Stimulated activated CD4-positive, alpha-beta T cell treated with anti-CD3 and anti-CD28 coated beads, Interleukin-12 subunit alpha, Interleukin-12 subunit beta, amount 100 ng/mL, for 24 hours (primary cell): ENCODE results near the gene PWWP2A.
"Not testable (repeated sequence)": the region's sequence is repeated elsewhere in the genome, so short reads cannot be mapped to it uniquely, and the experiment has no call there.

Experiments
- DNase-seq, 2 experiments: peaks; one replicate each; pipeline ENCODE4 v3.0.0-alpha.2; 2020; ENCODE audit warnings: low read depth in 2 of 2

The PWWP2A gene

GRCh38 chr5:160076997-160077396 lies 42.3 kb downstream of the PWWP2A start:
- no peak for DNase-seq

- DNase-seq: no peak
Observed at GRCh38 chr5:160075073-160075472, 44.2 kb downstream of the PWWP2A start.

GRCh38 chr5:160071916-160072315 lies 47.3 kb downstream of the PWWP2A start:
- DNase-seq: no peak

- no peak for DNase-seq
Observed at GRCh38 chr5:160071516-160071915, 47.7 kb downstream of the PWWP2A start.

GRCh38 chr5:160069120-160069519 lies 50.1 kb downstream of the PWWP2A start:
- DNase-seq: not testable (repeated sequence)

- no peak for DNase-seq
Observed at GRCh38 chr5:160064995-160065614, 54.1 kb downstream of the PWWP2A start.

GRCh38 chr5:160064417-160064810 lies 54.8 kb downstream of the PWWP2A start:
- no peak for DNase-seq

GRCh38 chr5:160061770-160062169 lies 57.5 kb downstream of the PWWP2A start:
- no peak for DNase-seq

- DNase-seq: no peak
Observed at GRCh38 chr5:160060001-160060400, 59.2 kb downstream of the PWWP2A start.

- DNase-seq: no peak
Observed at GRCh38 chr5:160057256-160057655, 62.0 kb downstream of the PWWP2A start.

GRCh38 chr5:160054831-160055230 lies 64.4 kb downstream of the PWWP2A start:
- no peak for DNase-seq

- no peak for DNase-seq
Observed at GRCh38 chr5:160054047-160054446, 65.2 kb downstream of the PWWP2A start.

- DNase-seq: no peak
Observed at GRCh38 chr5:160049099-160049498, 70.2 kb downstream of the PWWP2A start.

- no peak for DNase-seq
Observed at GRCh38 chr5:160048131-160048530, 71.1 kb downstream of the PWWP2A start.

GRCh38 chr5:160047423-160047822 lies 71.8 kb downstream of the PWWP2A start:
- no peak for DNase-seq

GRCh38 chr5:160044967-160045366 lies 74.3 kb downstream of the PWWP2A start:
- no peak for DNase-seq

GRCh38 chr5:160044391-160044804 lies 74.9 kb downstream of the PWWP2A start:
- no peak for DNase-seq

- no peak for DNase-seq
Observed at GRCh38 chr5:160042671-160043070, 76.6 kb downstream of the PWWP2A start.
